ENCODE measurements around the gene C5. TPM values are rescaled to one million over a fixed set of nuclear protein-coding genes. Genes with fewer than 3 reads are reported as not detected.

Gene C5
- total RNA-seq, 1 experiment from 2014 or later: 0.57 TPM

DNA sequence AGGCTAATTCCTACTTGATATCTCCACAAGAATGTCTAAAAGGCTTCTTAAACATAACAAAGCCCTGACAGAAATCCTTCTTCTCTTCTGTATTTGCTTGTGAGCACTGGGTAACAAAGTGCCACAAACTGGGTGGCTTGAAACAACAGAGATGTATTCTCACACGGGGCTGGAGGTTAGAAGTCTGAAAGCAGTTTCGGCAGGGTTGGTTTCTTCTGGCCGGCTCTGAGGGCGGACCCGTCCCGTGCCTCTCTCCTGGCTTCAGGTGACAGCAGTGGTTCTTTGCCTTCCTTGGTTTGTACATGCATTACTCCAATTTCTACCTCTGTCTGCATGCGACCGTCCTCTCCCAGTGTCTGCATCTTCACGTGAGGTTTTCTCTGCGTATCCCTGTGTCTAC lies 109.5 kb downstream of the C5 start:
- Mint-ChIP-seq H3K4me1 (peaks cover 38% of the 10 kb centered on the region), H3K9me3 (no peaks in the 10 kb centered on the region), H3K27me3 (ENCODE audit: low read depth) (no peaks in the 10 kb centered on the region), H3K36me3 (no peaks in the 10 kb centered on the region), H3K4me3 (no peak overlapping the region), H3K27ac (no peak overlapping the region)
- DNase-seq (ENCODE audit: low spot score) (no peak), ATAC-seq (no peak)
- CTCF ChIA-PET: interaction anchor here (0.7 to 2.5 kb wide), 4 partner anchors 24 to 185 kb away, joined by 3 to 11 read pairs (median 6); no protein-coding TSS in a partner anchor
- POLR2A ChIA-PET: no interaction called here
- TF ChIP-seq ESRRA (CRISPR knock-in tag; IDR thresholded peaks at IDR 0.05; ENCODE audit: borderline replicate concordance): no peak
- TF ChIP-seq, protein P1, sequence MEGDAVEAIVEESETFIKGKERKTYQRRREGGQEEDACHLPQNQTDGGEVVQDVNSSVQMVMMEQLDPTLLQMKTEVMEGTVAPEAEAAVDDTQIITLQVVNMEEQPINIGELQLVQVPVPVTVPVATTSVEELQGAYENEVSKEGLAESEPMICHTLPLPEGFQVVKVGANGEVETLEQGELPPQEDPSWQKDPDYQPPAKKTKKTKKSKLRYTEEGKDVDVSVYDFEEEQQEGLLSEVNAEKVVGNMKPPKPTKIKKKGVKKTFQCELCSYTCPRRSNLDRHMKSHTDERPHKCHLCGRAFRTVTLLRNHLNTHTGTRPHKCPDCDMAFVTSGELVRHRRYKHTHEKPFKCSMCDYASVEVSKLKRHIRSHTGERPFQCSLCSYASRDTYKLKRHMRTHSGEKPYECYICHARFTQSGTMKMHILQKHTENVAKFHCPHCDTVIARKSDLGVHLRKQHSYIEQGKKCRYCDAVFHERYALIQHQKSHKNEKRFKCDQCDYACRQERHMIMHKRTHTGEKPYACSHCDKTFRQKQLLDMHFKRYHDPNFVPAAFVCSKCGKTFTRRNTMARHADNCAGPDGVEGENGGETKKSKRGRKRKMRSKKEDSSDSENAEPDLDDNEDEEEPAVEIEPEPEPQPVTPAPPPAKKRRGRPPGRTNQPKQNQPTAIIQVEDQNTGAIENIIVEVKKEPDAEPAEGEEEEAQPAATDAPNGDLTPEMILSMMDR (IDR thresholded peaks at IDR 0.05): no peak

DNA sequence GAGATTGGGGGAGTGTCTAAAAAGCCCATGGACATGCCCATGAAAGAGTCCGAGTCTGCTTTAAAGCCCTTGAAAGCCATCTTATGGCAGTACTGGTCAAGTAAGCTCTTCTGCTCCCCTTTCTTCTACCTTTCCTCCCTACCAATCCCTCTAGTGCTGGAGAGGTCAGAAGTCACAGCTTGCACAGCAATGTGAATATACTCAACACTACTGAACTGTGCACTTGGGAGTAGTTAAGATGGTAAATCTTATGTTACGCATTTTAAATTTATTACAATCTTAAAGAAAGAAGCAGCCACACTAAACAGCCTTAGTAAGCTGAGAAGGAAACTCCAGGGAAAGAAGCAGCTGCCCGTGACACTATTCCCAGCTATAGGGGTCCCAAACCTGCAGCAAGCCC lies 111.2 kb downstream of the C5 start:
- H3K36me3 Mint-ChIP-seq: no peaks in the 10 kb centered on the region
- no peak overlapping the region for H3K4me3 Mint-ChIP-seq
- POLR2A ChIA-PET: no interaction called here
- no peak overlapping the region for H3K27ac Mint-ChIP-seq
- H3K9me3 Mint-ChIP-seq: no peaks in the 10 kb centered on the region
- H3K4me1 Mint-ChIP-seq: peaks cover 26% of the 10 kb centered on the region
- no peaks in the 10 kb centered on the region for H3K27me3 Mint-ChIP-seq (ENCODE audit: low read depth)
- no peak for ATAC-seq
- TF ChIP-seq, protein P2, sequence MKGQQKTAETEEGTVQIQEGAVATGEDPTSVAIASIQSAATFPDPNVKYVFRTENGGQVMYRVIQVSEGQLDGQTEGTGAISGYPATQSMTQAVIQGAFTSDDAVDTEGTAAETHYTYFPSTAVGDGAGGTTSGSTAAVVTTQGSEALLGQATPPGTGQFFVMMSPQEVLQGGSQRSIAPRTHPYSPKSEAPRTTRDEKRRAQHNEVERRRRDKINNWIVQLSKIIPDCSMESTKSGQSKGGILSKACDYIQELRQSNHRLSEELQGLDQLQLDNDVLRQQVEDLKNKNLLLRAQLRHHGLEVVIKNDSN (CRISPR knock-in tag; IDR thresholded peaks at IDR 0.05): no peak
- TF ChIP-seq, protein P3, sequence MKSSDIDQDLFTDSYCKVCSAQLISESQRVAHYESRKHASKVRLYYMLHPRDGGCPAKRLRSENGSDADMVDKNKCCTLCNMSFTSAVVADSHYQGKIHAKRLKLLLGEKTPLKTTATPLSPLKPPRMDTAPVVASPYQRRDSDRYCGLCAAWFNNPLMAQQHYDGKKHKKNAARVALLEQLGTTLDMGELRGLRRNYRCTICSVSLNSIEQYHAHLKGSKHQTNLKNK (CRISPR knock-in tag; IDR thresholded peaks at IDR 0.05): no peak
- TF ChIP-seq, protein P4, sequence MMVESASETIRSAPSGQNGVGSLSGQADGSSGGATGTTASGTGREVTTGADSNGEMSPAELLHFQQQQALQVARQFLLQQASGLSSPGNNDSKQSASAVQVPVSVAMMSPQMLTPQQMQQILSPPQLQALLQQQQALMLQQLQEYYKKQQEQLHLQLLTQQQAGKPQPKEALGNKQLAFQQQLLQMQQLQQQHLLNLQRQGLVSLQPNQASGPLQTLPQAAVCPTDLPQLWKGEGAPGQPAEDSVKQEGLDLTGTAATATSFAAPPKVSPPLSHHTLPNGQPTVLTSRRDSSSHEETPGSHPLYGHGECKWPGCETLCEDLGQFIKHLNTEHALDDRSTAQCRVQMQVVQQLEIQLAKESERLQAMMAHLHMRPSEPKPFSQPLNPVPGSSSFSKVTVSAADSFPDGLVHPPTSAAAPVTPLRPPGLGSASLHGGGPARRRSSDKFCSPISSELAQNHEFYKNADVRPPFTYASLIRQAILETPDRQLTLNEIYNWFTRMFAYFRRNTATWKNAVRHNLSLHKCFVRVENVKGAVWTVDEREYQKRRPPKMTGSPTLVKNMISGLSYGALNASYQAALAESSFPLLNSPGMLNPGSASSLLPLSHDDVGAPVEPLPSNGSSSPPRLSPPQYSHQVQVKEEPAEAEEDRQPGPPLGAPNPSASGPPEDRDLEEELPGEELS (CRISPR knock-in tag; IDR thresholded peaks at IDR 0.05): no peak
- TF ChIP-seq NR2C2 (CRISPR knock-in tag; IDR thresholded peaks at IDR 0.05) (no peak), NR1H2 (CRISPR knock-in tag; IDR thresholded peaks at IDR 0.05) (no peak), ZNF121 (CRISPR knock-in tag; IDR thresholded peaks at IDR 0.05) (no peak), GRHL2 (CRISPR knock-in tag; IDR thresholded peaks at IDR 0.05; ENCODE audit: insufficient replicate concordance, severe bottlenecking) (no peak), TEAD4 (CRISPR knock-in tag; IDR thresholded peaks at IDR 0.05) (no peak), KAT7 (CRISPR knock-in tag; IDR thresholded peaks at IDR 0.05; ENCODE audit: borderline replicate concordance) (no peak), ZNF671 (CRISPR knock-in tag; IDR thresholded peaks at IDR 0.05) (no peak), ZNF263 (CRISPR knock-in tag; IDR thresholded peaks at IDR 0.05; ENCODE audit: low read depth) (no peak), NFYB (CRISPR knock-in tag; conservative IDR thresholded peaks at IDR 0.05; ENCODE audit: low read depth) (no peak), ESRRA (CRISPR knock-in tag; IDR thresholded peaks at IDR 0.05; ENCODE audit: borderline replicate concordance) (no peak), ZNF396 (CRISPR knock-in tag; IDR thresholded peaks at IDR 0.05; ENCODE audit: borderline replicate concordance) (no peak)
- TF ChIP-seq, protein P5, sequence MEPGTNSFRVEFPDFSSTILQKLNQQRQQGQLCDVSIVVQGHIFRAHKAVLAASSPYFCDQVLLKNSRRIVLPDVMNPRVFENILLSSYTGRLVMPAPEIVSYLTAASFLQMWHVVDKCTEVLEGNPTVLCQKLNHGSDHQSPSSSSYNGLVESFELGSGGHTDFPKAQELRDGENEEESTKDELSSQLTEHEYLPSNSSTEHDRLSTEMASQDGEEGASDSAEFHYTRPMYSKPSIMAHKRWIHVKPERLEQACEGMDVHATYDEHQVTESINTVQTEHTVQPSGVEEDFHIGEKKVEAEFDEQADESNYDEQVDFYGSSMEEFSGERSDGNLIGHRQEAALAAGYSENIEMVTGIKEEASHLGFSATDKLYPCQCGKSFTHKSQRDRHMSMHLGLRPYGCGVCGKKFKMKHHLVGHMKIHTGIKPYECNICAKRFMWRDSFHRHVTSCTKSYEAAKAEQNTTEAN (CRISPR knock-in tag; IDR thresholded peaks at IDR 0.05): no peak
- TF ChIP-seq, protein P6, sequence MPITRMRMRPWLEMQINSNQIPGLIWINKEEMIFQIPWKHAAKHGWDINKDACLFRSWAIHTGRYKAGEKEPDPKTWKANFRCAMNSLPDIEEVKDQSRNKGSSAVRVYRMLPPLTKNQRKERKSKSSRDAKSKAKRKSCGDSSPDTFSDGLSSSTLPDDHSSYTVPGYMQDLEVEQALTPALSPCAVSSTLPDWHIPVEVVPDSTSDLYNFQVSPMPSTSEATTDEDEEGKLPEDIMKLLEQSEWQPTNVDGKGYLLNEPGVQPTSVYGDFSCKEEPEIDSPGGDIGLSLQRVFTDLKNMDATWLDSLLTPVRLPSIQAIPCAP (CRISPR knock-in tag; IDR thresholded peaks at IDR 0.05): no peak
- TF ChIP-seq, protein P7, sequence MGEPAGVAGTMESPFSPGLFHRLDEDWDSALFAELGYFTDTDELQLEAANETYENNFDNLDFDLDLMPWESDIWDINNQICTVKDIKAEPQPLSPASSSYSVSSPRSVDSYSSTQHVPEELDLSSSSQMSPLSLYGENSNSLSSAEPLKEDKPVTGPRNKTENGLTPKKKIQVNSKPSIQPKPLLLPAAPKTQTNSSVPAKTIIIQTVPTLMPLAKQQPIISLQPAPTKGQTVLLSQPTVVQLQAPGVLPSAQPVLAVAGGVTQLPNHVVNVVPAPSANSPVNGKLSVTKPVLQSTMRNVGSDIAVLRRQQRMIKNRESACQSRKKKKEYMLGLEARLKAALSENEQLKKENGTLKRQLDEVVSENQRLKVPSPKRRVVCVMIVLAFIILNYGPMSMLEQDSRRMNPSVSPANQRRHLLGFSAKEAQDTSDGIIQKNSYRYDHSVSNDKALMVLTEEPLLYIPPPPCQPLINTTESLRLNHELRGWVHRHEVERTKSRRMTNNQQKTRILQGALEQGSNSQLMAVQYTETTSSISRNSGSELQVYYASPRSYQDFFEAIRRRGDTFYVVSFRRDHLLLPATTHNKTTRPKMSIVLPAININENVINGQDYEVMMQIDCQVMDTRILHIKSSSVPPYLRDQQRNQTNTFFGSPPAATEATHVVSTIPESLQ (CRISPR knock-in tag; IDR thresholded peaks at IDR 0.05): no peak
- TF ChIP-seq, protein P8, sequence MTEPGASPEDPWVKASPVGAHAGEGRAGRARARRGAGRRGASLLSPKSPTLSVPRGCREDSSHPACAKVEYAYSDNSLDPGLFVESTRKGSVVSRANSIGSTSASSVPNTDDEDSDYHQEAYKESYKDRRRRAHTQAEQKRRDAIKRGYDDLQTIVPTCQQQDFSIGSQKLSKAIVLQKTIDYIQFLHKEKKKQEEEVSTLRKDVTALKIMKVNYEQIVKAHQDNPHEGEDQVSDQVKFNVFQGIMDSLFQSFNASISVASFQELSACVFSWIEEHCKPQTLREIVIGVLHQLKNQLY (CRISPR knock-in tag; IDR thresholded peaks at IDR 0.05): no peak
- TF ChIP-seq, protein P9, sequence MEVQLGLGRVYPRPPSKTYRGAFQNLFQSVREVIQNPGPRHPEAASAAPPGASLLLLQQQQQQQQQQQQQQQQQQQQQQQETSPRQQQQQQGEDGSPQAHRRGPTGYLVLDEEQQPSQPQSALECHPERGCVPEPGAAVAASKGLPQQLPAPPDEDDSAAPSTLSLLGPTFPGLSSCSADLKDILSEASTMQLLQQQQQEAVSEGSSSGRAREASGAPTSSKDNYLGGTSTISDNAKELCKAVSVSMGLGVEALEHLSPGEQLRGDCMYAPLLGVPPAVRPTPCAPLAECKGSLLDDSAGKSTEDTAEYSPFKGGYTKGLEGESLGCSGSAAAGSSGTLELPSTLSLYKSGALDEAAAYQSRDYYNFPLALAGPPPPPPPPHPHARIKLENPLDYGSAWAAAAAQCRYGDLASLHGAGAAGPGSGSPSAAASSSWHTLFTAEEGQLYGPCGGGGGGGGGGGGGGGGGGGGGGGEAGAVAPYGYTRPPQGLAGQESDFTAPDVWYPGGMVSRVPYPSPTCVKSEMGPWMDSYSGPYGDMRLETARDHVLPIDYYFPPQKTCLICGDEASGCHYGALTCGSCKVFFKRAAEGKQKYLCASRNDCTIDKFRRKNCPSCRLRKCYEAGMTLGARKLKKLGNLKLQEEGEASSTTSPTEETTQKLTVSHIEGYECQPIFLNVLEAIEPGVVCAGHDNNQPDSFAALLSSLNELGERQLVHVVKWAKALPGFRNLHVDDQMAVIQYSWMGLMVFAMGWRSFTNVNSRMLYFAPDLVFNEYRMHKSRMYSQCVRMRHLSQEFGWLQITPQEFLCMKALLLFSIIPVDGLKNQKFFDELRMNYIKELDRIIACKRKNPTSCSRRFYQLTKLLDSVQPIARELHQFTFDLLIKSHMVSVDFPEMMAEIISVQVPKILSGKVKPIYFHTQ (CRISPR knock-in tag; IDR thresholded peaks at IDR 0.05): no peak
- CTCF ChIA-PET: interaction anchor here (1.1 to 1.7 kb wide), 8 partner anchors 11 to 77 kb away, joined by 3 to 12 read pairs (median 6); no protein-coding TSS in a partner anchor
- DNase-seq (ENCODE audit: low spot score): no peak

Measured in WTC11 (cell line).